Brain pericyte (primary cell): Measurements from ENCODE around the gene WDR91.
"Not testable (repeated sequence)": the region's sequence is repeated elsewhere in the genome, so short reads cannot be mapped to it uniquely, and the experiment has no call there.

Experiments
- DNase-seq: peaks from one replicate; pipeline ENCODE4 v3.0.0-alpha.2; 2012; ENCODE audit warnings: low read depth, low spot score

Gene WDR91

DNA sequence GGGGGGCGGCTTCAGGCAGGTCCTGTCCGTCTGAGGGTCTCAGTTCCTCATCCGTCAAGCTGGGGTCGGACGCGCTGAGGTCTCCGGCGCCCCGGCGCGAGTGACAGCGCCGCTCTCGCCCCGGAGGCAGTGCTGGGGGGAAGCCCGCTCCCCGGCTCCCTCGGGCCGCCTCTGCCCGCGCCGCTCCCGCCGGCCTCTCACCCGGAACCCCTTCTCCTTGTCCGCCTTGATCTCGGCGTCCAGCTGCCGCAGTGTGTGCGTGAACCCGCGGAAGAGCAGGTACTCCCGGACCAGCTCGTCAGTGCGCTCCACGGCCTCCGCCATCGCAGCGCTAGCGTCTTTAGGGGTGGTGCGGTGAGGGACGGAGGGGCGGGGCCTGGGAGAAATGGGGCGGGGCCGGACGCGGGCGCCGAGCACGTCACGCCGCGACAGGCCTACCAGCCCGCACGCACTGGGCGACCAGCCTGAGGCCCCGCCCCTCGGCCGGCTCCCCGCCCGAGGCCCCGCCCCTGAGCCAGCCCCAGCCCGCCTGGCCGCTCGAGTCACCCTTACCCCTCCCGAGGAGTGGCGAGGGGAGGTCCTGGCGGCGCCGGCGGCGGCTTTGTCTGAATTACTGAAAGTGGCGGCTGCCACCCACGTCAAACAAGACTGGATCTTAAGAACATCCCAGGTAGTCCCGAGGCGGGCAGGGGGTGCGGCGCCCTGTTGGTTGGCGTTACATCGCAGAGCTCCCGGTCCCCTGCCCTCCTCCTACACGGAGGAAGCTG is at the start of gene WDR91:
Gene WDR91 (minus strand): TSS at position 348 of the 767 bp plus-strand sequence. CDS start 24 bp downstream, at position 324.
- DNase-seq, result peak; percentile 61

DNA sequence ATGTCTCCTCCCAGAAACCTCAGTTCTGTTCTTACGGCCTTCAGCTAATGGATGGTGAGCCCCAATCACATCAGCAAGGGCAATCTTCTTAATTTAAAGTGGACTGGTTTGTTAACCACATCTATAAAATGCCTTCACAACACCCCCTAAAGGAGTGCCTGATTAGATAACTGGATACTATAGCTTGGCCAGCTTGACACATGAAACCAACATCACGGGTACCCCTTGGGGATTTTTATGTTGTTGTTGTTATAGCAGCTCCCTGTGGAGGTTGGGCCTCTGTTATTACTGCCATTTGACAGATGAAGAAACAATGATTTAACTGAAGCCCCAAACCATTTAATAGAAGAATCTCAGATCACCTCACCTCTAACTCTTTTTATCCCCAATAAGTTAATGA is 49.1 kb upstream of the WDR91 start:
- no peak for DNase-seq

DNA sequence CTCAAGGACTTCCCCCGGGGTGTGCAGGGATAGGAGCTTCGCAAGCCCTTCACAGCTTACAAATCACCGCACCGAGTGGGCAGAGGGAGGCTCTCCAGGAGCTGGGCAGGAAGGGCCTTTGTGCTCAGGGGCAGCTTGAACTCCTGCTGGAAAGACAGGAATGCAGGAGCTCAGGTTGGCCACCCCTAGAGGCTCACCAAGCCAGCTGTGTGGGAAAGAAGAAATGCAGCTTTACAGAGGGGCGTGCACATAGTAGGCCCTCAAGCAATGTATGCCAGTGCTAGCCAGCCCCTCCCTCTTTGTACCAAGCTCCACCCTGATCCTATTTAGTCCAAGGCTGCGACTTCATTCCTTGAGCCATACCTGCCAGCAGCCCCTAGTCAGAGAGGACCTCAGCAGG is 48.4 kb upstream of the WDR91 start:
- DNase-seq, result no peak

DNA sequence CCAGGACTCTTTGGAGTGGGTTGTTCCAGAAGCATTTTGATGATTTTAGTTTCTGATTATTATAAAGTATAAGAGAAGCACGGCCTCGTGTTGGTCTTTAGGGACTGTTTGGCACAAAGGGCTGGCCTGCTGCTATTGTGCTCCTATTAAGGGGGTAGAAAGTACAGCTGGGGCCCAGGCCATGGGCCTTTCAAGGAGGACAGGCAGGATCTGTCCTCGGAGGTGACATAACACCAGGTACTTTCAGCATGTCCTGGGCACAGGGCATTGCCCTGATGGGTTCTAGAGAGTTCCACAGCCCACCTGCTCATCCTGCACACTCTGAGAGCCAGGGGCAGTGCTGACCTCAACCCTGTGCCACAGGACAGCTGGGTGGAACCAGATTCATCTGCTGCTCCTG is 47.3 kb upstream of the WDR91 start:
- DNase-seq, result no peak

DNA sequence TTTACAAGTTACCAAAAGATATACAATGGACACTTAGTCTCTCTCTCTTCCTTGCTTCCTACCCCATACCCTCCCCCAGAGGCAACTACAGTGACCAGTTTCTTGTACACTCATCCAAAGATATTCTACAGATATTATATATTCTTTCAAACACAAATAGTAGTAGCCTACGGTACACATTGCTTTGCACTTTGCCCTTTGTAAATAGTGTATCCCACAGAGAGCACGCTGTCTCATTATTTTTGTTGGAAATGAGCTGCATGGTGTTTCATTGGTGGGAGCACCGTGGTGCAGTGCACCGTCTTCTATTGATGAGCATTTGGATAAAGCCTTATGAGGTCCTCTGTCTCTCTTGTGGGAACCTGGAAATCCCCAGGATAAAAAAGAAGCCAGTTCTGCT is 46.5 kb upstream of the WDR91 start:
- DNase-seq, result peak; percentile 83

DNA sequence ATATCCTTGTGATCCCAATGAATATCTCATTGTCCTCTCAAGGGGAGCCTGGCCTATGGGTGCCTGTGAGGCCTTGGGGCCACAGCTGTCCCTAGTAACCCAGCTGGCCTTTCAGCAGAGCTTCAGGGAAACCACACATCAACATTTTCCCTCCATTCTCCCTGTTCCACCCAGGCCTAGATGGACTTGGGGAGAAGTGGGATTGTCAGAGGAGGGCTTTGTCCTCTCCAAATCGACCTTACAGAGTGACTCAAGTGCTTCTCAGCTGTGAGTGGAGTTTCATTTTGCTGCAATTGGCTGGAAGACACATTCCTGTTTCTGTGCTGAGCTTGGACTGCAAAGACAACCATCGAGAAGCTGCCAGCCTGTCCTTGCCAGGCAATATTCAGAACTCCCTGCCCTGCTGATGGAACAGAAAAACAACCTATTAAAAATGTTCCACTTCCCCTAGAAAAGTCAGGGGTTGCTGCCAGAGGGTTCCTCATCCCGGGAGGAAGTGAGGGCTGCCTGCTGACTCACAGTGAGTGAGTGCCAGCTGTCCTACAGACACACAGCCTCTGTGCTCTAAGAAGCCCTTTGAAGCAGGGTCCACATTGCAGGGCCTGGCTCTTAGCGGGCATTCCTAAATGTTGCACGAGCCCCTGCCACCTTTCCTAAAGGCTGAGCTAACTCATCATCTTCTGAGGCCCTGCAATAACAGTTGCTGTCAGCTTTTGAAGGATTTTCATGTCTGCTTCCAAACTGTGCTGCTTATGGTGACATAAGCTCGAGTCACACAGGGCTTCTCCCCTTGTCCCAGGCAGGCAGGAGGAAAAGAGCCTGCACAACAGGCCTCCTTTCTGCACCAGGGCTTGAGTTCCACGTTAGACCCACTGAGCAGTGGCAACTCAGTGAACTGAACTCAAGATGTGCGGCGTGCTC is 42.8 kb upstream of the WDR91 start:
- DNase-seq, result no peak

DNA sequence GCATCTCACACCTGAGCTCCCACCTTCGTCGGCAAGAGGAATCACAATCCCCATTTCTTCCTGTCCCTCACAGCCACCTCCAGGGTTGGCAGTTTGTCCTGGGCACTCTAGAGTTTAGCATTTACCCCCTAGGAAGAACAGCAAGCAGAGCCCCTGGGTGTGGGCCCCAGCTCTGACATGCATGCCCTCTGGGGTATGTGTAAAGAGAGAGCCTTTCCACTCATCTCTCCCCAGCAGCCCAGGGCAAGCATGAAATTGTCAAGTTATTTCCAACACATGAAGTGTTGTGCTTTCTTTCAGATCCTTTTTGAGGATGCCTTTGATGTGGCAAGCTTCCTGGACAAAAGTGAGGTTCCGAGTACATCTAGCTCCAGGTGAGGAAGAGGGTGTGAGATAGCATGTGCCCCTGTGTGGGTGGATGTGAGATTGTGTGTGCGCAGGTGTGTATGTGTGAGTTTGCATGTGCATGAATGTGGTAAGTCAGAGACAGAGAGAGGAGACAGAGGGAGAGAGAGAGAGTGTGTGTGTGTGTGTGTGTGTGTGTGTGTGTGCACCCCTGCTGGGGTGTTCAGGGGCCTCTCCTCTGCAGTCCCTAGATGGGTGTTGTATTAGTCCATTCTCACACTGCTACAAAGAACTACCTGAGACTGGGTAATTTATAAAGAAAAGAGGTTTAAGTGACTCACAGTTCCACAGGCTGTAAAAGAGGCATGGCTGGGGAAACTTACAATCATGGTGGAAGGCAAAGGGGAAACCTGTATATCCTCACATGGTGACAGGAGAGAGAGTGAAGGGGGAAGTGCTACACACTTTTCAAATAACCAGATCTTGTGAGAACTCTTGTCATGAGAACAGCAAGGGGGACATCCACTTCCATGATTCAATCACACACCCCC is 40.4 kb upstream of the WDR91 start:
- no peak for DNase-seq

DNA sequence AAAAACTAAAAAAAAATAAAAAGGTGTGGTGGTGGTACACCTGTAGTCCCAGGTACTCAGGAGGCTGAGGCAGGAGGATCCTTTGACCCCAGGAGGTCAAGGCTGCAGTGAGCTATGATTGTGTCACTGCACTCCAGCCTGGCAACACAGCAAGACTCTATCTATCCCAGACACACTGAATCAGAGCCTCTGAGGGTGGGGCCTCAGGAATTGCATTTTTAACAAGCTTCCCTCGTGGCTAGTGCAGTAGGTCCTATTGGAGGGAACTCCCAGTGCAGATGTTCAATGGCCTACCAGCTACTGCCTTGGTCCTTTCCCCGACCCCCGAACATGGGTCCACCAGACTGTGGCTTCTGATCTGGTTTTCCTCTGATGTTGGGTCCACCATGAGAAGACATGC is 37.2 kb upstream of the WDR91 start:
- DNase-seq, result no peak

DNA sequence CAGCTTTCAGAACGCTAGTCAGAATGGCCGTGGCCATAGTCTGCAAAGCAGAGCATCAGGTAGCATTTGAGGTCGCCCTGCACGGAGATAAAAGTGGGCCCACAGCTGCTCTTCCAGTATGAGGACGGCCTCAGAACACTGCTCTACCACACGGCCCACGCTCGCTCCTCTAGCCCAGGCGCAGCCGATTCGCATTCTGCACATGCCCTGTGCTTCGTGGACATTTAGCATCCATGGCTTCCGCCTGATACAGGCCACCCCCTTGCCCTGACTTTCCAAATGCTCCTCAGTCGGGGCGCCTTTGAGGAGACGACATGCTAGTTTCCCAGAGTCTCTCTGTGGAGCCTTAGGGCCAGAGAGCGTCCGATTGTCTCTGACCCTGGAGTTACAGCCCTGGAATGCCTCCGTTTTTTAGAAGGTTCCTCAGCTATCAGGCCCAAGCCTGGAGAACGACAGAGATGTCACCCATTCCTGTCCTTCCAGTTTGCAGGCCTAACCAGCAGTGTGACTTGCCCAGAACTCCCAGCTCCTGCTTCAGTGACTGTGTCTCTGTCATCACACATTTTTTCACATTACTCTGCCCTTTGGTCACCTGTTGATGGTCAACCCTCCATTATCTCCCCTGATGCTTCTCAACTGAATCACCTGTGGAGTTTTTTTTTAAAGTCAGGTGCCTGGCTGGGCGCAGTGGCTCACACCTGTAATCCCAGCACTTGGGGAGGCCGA is 36.6 kb upstream of the WDR91 start:
- DNase-seq, result no peak

DNA sequence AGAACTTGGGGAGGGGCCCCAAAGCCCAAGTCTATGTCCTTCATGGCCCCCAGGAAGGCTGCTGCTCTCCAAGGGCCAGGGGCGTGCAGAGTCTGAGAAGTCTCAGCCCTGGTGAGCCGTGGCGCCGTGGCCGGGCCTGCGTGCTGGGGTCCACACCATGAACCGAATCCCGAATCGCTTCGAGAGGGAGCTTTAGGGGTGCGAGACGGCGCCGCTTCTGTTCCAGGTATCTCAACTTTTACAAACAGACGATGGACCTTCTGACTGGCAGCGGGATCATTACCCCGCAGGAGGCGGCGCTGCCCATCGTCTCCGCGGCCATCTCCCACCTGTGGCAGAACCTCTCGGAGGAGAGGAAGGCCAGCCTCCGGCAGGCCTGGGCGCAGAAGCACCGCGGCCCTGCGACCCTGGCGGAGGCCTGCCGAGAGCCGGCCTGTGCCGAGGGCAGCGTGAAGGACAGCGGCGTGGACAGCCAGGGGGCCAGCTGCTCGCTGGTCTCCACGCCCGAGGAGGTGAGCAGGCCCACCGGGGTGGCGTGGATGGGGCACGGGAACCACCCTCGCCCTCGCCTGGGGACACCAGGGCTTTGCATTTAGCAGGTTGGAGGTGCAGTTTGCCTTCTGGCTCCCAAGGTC is 35.0 kb upstream of the WDR91 start:
- DNase-seq, result no peak

DNA sequence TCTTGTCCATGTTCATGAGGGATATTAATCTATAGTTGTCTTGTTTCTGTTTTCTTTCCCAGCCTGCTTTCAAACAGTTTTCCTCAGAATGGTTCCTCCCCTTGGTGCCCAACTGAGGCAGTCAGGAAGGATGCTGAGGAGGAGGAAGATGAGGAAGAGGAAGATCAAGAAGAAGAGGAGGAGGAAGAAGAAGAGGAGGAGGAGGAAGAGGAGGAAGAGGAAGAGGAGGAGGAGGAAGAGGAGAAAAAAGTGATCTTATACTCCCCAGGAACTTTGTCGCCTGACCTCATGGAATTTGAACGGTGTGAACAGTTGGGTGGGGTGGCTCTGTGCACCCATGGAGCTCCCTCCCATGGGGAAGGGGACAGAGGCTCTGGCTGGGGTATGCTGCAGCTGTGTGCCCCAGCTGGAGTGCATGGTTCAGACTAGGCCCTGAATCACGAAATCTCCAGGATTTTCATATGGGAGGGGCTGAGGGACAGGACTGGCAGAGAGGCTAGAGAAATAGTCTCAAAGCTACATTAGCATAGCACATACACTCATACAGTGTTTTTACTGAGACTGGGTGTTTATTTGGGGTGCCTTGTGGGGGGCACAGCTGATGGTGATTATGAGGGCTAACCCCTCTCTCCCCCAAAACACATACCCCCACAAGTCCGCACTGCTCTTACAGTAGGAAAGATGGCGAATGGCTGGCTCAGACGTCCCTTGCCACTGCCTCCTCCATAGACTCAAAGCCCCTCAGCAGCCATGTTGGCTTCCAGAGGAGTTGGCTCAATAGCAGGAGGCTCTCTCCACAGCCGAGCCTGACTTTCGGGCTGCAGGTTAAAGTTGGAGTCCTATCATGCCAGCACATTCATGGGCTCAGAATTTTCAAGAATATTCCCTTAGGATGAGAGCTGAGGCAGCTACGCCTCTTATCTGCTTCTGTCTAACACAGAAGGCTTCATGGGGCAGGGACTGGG is 34.2 kb upstream of the WDR91 start:
- no peak for DNase-seq

DNA sequence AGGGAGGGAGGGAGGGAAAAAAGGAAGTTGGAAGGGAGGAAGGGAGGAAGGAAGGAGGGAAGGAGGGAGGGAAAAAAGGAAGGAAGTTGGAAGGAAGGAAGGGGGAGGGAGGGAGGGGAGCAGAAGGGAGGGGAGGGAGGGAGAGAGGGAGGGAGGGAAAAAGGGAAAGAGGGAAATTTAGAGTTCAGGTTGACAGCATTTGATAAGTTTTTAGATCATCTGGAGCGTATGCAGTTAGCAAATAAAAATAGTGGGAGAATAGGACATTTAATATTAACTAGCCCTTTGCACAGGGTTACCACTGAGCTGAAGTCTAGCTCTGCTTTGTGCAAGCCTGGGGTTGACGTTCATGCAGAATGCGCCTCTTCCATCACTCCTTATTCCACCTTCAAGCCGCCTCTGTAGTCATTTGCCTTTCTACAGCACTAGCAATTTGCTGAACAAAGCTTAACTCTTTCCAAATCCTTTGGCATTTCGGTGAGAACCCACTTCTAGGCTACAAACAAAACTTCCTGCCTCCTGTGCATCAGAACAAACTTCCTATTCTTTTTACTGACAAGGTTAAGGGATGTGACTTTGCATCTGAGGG is 30.9 kb upstream of the WDR91 start:
- DNase-seq, result no peak

DNA sequence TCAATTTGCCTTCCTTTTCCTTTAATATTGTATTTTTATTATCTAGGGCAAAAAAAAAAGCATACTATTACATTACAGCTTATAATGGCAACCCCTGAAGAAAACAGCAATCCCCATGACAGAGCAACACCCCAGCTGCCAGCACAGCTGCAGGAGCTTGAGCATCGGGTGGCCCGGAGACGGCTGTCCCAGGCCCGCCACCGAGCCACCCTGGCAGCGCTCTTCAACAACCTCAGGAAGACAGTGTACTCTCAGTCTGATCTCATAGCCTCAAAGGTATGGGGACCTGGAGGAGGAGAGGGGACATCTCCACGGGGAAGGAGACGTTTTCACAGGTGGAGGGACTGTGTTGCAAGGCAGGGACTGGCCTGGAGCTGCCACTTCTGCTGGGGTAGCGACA is 29.1 kb upstream of the WDR91 start:
- no peak for DNase-seq

DNA sequence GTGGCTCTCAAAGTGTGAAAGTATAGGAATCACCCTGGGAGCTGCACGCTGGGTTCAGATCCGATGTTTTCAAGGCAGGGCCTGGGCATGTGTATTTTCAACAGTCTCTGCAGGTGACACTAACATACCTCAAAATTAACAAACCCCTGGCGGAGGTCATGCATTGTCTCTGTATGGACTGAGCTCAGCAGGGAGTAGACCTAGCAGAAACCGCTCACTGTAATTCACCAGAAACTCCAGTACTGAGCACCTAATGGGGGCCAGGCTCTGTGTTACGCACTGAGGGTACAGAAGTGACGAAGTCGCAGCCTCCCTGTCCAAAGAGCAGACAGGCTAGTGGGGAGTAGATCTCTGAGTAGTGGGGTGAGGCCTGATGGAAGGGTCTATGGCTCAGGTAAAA is 27.9 kb upstream of the WDR91 start:
- no peak for DNase-seq

DNA sequence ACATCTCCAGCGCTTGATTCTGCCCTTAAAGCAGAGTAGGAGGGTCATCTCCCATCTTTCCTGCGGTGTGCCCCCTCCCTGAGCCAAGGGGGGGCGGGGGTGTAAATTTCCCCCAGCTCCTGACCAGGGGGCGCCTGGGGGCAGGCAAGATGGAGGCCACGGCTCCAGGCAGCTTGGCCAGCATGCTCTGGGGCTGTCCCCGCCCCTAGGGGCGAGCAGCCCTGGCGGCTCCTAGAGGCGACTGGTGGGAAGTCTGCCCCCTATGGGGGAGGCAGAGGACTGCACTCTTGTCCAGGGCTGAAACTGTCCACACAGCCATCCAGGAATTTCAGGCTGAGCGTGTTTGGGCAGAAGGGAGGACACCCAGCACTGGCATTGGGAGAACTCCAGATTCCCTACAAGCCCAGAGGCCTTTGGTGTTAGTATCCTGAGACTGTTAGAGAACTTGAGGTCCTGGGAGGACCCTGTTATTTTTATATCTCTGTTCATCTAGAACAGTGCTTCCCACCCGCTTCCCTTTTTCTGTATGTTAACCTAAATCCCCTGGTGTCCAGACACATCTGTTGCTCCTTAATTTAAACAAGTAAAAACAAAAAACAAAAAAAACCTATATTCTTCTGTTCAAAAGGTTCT is 26.9 kb upstream of the WDR91 start:
- DNase-seq, result no peak

DNA sequence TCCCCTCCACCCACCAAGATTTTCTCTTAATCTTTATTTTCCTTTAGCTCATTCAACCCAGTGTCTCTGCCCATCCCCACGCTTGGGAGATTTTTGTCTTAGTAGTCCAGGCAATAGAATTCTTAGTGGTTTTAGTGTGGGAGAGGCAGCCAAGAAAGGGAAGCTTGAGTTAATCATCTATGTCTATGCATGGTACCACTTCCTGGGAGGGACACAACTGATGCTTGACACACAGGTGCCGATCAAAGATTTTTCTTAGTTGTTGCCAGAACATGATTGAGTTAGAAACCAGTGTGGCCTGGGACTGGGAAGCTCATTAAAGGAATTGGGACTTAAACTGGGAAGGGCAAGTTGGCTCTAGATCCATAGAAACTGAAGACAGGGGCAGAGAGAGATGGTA is 25.4 kb upstream of the WDR91 start:
- DNase-seq, result no peak

DNA sequence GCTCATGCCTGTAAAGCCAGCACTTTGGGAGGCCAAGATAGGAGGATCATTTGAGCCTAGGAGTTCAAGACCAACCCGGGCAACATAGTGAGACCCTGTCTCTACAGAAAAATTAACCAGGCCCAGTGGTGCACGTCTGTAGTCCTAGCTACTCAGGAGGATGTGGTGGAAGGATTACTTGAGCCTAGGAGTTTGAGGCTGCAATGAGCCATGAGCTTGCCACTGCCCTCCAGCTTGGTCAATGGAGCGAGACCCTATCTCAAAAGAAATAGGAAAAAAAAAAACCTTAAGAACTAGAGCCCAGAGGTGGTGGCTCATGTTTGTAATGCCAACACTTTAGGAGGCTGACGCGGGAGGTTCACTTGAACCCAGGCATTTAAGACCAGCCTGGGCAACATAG is 24.5 kb upstream of the WDR91 start:
- no peak for DNase-seq

DNA sequence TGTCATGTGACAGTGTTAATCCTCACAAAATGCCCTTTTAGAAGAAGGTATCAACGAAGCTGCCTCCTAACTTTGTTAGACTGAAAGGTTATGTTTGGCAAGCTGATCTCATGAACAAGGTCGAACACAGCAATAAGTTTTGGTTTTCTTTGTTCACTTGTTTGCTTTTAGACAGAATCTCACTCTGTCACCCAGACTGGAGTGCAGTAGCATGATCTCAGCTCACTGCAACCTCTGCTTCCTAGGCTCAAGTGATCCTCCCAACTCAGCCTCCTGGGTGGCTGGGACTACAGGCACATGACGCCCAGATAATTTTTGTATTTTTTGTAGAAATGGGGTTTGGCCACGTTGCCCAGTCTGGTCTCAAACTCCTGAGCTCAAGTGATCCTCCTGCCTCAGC is 23.4 kb upstream of the WDR91 start:
- DNase-seq, result no peak

DNA sequence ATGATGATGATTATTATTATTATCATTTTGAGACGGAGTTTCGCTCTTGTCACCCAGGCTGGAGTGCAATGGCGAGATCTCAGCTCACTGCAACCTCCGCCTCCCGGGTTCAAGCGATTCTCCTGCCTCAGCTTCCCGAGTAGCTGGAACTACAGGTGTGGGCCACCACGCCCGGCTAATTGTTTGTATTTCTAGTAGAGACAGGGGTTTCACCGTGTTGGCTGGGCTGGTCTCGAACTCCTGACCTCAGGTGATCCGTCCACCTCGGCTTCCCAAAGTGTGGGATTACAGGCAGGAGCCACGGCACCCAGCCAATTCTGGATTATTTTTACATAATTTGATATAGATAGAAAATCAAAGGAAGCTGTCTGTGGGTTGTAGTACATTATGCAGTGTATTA is 22.8 kb upstream of the WDR91 start:
- not testable (repeated sequence) for DNase-seq
